Hepatocyte (in vitro differentiated cells): ENCODE measurements around the gene POLR2H. TPM values are rescaled to one million over a fixed set of nuclear protein-coding genes. Genes with fewer than 3 reads are reported as not detected.

Experiments used
- DNase-seq: peaks from one replicate; pipeline ENCODE4 v3.0.0-alpha.2; 2016; ENCODE audit warnings: low spot score
- H2AFZ ChIP-seq: fragments of 200-600 bp; sonication (generic); 2 replicates; pipeline ENCODE4 v1.6.0; 2016; ENCODE audit warnings: antibody characterized with exemption, mild to moderate bottlenecking
- H3K27ac ChIP-seq: fragments of 200-600 bp; sonication (generic); 2 replicates; pipeline ENCODE4 v1.5.1; 2016; ENCODE audit warnings: mild to moderate bottlenecking
- H3K27me3 ChIP-seq: fragments of 200-600 bp; sonication (generic); 2 replicates; pipeline ENCODE4 v1.6.1; 2016
- H3K36me3 ChIP-seq: fragments of 200-600 bp; sonication (generic); replicated peaks from 2 replicates; pipeline ENCODE4 v1.5.1; 2016; ENCODE audit warnings: low read depth; ENCODE audit not compliant: insufficient read depth
- H3K4me1 ChIP-seq: fragments of 200-600 bp; sonication (generic); 2 replicates; pipeline ENCODE4 v1.5.1; 2016; ENCODE audit warnings: mild to moderate bottlenecking, moderate library complexity; ENCODE audit not compliant: insufficient read depth
- H3K4me2 ChIP-seq: fragments of 200-600 bp; sonication (generic); 2 replicates; pipeline ENCODE4 v1.6.0; 2016
- H3K4me3 ChIP-seq: fragments of 200-600 bp; sonication (generic); 2 replicates; pipeline ENCODE4 v1.5.1; 2016; ENCODE audit warnings: mild to moderate bottlenecking
- H3K79me2 ChIP-seq: fragments of 200-600 bp; sonication (generic); 2 replicates; pipeline ENCODE4 v1.6.0; 2017; ENCODE audit warnings: mild to moderate bottlenecking
- H3K9me2 ChIP-seq: fragments of 200-600 bp; sonication (generic); replicated peaks from 2 replicates; pipeline ENCODE4 v1.6.0; 2017; ENCODE audit warnings: mild to moderate bottlenecking; ENCODE audit not compliant: insufficient read depth
- H3K9me3 ChIP-seq: fragments of 200-600 bp; sonication (generic); 2 replicates; pipeline ENCODE4 v1.5.1; 2016; ENCODE audit warnings: low read depth, mild to moderate bottlenecking
- H4K20me1 ChIP-seq: fragments of 200-600 bp; sonication (generic); 2 replicates; pipeline ENCODE4 v1.6.0; 2016; ENCODE audit warnings: mild to moderate bottlenecking; ENCODE audit not compliant: insufficient read depth, poor library complexity, severe bottlenecking
- CTCF ChIP-seq: fragments of 200-600 bp; sonication (generic); IDR thresholded peaks from 2 replicates; pipeline ENCODE4 v1.5.1; 2016; ENCODE audit warnings: antibody characterized with exemption, mild to moderate bottlenecking; ENCODE audit not compliant: poor library complexity
- EZH2 ChIP-seq: fragments of 200-600 bp; sonication (generic); IDR thresholded peaks from 2 replicates; pipeline ENCODE4 v1.6.1; 2016; ENCODE audit warnings: antibody characterized with exemption, mild to moderate bottlenecking, borderline replicate concordance
- EZH2phosphoT487 ChIP-seq: fragments of 200-600 bp; sonication (generic); IDR thresholded peaks from one replicate; pipeline ENCODE4 v1.6.1; 2018; ENCODE audit warnings: antibody characterized with exemption, mild to moderate bottlenecking, low read depth, moderate library complexity; ENCODE audit not compliant: unreplicated experiment, severe bottlenecking
- WGBS: methylation state at CpG from one replicate; pipeline ENCODE4 v1.1.6; 2016; ENCODE audit warnings: low lambda C conversion rate; ENCODE audit errors: missing lambda C conversion rate; 5-methylcytosine and 5-hydroxymethylcytosine counted together
- polyA plus RNA-seq: library from polyadenylated mRNA; unstranded; fragments of >200 nt; fragmentation: Nextera tagmentation; extraction: Ambion mirVana; gene quantifications from 2 replicates; pipeline ENCODE4 v1.2.1, GENCODE V29; 2016
- total RNA-seq: library from RNA; depleted of rRNA; stranded (reverse); fragments of >200 nt; gene quantifications from 2 replicates; pipeline ENCODE4 v1.2.3, GENCODE V29; 2014

POLR2H gene
- total and polyA plus RNA-seq, 2 experiments from 2014 or later, result 106 to 125 TPM

GRCh38 chr3:184381261-184382224 lies 20.0 kb downstream of the POLR2H start:
- Histone ChIP-seq H3K4me2 (peak overlapping the region; percentile 92), H3K9me2 (no peaks in the 10 kb centered on the region), H3K9me3 (no peaks in the 10 kb centered on the region), H3K36me3 (no peaks in the 10 kb centered on the region), H4K20me1 (no peaks in the 10 kb centered on the region), H3K4me1 (peaks cover 20% of the 10 kb centered on the region), H3K4me3 (no peak overlapping the region), H3K79me2 (no peaks in the 10 kb centered on the region), H3K27me3 (peaks cover 15% of the 10 kb centered on the region), H2AFZ (no peak overlapping the region), H3K27ac (no peak overlapping the region)
- WGBS, result 18% methylated on average over 43 of the region's 55 CpGs
- TF ChIP-seq EZH2phosphoT487 (no peak), EZH2 (no peak), CTCF (no peak)
- no peak for DNase-seq

GRCh38 chr3:184382326-184383032 lies 21.0 kb downstream of the POLR2H start:
- H3K27me3 ChIP-seq, result peaks cover 15% of the 10 kb centered on the region
- H4K20me1 ChIP-seq, result no peaks in the 10 kb centered on the region
- no peaks in the 10 kb centered on the region for H3K36me3 ChIP-seq
- H3K79me2 ChIP-seq, result no peaks in the 10 kb centered on the region
- H3K4me3 ChIP-seq, result no peak overlapping the region
- TF ChIP-seq EZH2phosphoT487, result no peak
- no peak for TF ChIP-seq EZH2
- TF ChIP-seq CTCF, result no peak
- H3K9me2 ChIP-seq, result no peaks in the 10 kb centered on the region
- H3K9me3 ChIP-seq, result no peaks in the 10 kb centered on the region
- H3K4me1 ChIP-seq, result peaks cover 19% of the 10 kb centered on the region
- 88% methylated on average over 16 of the region's 16 CpGs for WGBS
- no peak overlapping the region for H2AFZ ChIP-seq
- no peak for DNase-seq
- H3K27ac ChIP-seq, result no peak overlapping the region
- H3K4me2 ChIP-seq, result no peak overlapping the region

- no peaks in the 10 kb centered on the region for H3K9me2 ChIP-seq
- H3K27me3 ChIP-seq, result peaks cover 15% of the 10 kb centered on the region
- H3K4me3 ChIP-seq, result no peak overlapping the region
- H3K79me2 ChIP-seq, result no peaks in the 10 kb centered on the region
- no peaks in the 10 kb centered on the region for H4K20me1 ChIP-seq
- 92% methylated on average over 14 of the region's 15 CpGs for WGBS
- no peak overlapping the region for H3K27ac ChIP-seq
- H3K4me1 ChIP-seq, result peaks cover 17% of the 10 kb centered on the region
- no peak overlapping the region for H3K4me2 ChIP-seq
- H2AFZ ChIP-seq, result no peak overlapping the region
- TF ChIP-seq CTCF (no peak), EZH2phosphoT487 (no peak), EZH2 (no peak)
- no peaks in the 10 kb centered on the region for H3K9me3 ChIP-seq
- DNase-seq, result no peak
- no peaks in the 10 kb centered on the region for H3K36me3 ChIP-seq
Observed at GRCh38 chr3:184383033-184383740, 21.7 kb downstream of the POLR2H start.
